ENCODE measurements around the gene STAG1.

Gene STAG1

DNA sequence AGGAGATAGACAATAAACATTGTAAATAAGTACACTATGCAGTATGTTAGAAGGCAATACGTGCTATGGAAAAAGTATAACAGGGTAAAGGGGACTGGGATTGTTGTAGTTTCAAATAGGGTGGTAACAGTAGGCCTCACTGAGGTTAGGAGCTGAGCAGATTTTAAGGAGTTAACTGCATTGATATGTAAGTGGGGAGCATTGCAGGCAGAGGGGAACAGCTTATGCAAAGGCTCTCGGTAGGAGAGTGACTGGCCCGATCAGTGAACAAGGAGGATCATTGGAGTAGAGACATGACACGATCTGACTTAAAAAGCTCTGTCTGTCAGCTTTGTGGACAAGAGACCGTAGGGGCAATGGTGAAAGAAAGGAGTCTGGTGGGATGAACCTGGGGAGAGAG is 455.2 kb downstream of the STAG1 start:
- no peak for DNase-seq

DNA sequence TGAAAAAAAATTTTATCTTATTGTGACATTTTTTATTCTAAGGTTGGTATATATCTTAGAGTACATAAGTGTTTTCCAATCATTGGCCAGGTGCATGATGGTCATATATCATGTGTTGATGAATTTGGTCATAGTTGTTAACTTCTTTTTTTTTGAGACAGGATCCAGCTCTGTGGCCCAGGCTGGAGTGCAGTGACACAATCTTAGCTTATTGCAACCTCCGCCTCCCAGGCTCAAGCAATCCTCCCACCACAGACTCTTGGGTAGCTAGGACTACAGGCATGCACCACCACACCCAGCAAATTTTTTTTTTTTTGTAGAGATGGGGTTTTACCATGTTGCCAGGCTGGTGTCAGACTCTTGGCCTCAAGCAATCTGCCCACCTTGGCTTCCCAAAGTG is 458.0 kb downstream of the STAG1 start:
- DNase-seq: no peak

DNA sequence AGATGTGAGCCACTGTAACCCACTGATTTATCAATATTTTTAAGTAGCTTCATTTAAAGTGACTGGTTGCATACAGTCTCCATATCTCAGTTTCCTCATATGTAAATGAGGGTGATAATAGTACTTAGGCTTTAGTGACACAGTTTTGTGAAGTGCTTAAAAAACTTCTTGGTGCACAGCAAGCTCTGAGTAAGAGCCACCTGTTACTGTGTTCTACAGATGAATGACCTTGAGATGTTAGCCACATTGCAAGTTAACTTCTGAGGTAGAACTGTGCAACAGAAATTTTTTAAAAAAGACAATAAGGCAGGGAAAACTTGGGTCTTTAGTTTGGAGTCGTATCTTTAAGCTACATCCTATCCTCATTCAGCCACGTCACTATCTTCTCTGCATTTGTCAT is 458.9 kb downstream of the STAG1 start:
- no peak for DNase-seq

DNA sequence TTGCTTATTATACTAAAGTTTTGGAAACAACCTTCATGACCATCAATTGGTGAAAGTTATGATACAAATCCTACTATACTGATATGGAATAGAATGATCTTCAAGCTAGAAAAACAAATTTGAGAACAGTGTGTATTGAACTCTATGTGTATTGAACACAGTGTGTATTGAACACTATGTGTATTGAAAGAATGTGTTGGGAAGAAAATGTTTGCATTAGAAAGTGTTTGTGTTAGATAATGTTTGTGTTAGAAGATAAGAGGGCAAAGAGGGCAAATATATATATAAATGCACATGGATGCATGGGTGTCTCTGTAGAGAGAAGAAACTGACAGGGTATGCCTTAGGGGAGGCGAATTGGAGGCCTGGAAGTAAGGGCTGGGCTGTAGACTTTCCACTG is 459.7 kb downstream of the STAG1 start:
- no peak for DNase-seq

DNA sequence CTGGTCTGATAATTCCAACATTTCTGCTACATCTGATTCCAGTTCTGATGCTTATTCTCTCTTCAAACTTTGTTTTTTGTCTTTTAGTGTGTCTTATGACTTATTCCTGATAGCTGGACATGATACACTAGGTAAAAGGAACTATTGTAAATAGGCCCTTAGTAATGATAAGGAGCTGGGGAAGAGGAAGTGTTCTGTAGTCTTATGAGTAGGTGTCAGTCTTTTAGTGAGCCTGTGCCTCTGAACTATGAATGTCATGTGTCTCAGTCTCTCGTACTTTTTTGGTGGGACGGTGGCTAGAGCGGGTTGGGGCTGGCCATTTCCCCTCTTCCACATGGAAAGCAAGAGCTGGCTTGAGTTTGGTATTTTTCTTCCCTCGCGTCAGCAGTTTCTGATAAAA is 460.9 kb downstream of the STAG1 start:
- no peak for DNase-seq
